Stimulated activated memory B cell treated with anti-CD40 and anti-IgM and Interleukin-4, amounts not matched to agents 10 μg/mL and 1 μg/mL and 100 μg/mL, for 72 hours (primary cell): ENCODE results near the gene NUDT1.
A peak's percentile ranks its signal among the peaks of the same experiment; 100 is the strongest.
"Not testable (repeated sequence)": the region's sequence is repeated elsewhere in the genome, so short reads cannot be mapped to it uniquely, and the experiment has no call there.

ENCODE experiments used
- ATAC-seq: fragments of 150-1000 bp; cut with Tn5 transposase; 2 replicates; pipeline ENCODE4 v1.10.0; 2021
- H3K27ac Mint-ChIP-seq: one replicate; pipeline ENCODE4 v1.8.0; 2022; ENCODE audit warnings: mild to moderate bottlenecking, mixed read lengths
- H3K27me3 Mint-ChIP-seq: one replicate; pipeline ENCODE4 v1.8.0; 2022; ENCODE audit warnings: mixed read lengths
- H3K36me3 Mint-ChIP-seq: one replicate; pipeline ENCODE4 v1.8.0; 2022; ENCODE audit warnings: mixed read lengths
- H3K4me1 Mint-ChIP-seq: one replicate; pipeline ENCODE4 v1.8.0; 2022; ENCODE audit warnings: mixed read lengths
- H3K4me3 Mint-ChIP-seq: one replicate; pipeline ENCODE4 v1.8.0; 2022; ENCODE audit warnings: mild to moderate bottlenecking, moderate library complexity, mixed read lengths
- H3K9me3 Mint-ChIP-seq: one replicate; pipeline ENCODE4 v1.8.0; 2022; ENCODE audit warnings: mixed read lengths

The NUDT1 gene

DNA sequence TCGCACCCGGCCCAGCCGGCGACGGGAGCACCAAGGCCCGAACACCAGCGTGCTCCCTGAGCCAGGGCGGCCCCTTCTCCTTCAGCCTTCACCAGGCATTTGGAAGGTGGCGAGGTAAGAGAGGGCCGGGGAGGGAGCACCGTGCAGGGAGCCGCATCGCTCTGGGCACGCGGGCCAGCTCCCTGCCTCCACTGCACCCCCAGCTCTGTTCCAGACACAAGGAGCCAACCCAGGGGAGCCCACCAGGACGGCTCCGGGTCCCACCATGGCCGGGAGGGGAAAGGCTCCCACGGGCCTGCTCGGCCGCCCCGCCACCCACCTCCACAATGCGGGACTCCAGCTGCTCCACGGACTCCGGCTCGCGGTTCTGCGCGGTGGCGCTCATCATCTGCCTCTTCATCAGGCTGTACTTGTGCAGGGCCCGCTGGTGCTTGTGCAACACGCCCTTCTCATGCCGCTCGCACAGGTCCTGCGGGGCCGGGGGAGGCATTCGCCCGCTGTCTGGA is 15.1 kb downstream of the NUDT1 start:
- no peaks in the 10 kb centered on the region for H3K9me3 Mint-ChIP-seq
- H3K27ac Mint-ChIP-seq, result no peak overlapping the region
- ATAC-seq, result no peak
- H3K4me1 Mint-ChIP-seq, result peaks cover 85% of the 10 kb centered on the region
- H3K36me3 Mint-ChIP-seq, result peaks cover 80% of the 10 kb centered on the region
- H3K27me3 Mint-ChIP-seq, result no peaks in the 10 kb centered on the region
- H3K4me3 Mint-ChIP-seq, result no peak overlapping the region

DNA sequence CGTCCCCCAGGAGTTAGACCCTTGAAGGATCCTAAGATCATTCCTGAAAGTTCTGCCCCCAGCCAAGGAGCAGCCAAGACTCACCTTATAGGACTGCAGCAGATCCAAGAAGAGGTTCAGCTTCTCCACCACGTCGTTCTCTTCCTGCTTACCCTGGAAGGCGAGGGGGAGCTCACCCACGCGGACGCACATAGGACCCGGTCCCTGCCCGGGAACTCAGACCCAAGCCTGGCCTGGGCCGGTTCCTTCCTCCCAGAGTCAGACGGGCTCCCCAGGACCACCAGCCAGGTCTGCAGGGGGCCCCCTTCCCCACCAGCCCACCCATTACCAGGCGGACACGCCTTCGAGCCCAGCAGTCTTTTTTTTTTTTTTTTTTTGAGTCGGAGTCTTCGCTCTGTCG is 15.6 kb downstream of the NUDT1 start:
- Mint-ChIP-seq H3K4me1 (peaks cover 87% of the 10 kb centered on the region), H3K27ac (peak overlapping the region; percentile 96), H3K9me3 (no peaks in the 10 kb centered on the region), H3K4me3 (peak overlapping the region; percentile 29), H3K27me3 (no peaks in the 10 kb centered on the region), H3K36me3 (peaks cover 86% of the 10 kb centered on the region)
- ATAC-seq, result no peak

DNA sequence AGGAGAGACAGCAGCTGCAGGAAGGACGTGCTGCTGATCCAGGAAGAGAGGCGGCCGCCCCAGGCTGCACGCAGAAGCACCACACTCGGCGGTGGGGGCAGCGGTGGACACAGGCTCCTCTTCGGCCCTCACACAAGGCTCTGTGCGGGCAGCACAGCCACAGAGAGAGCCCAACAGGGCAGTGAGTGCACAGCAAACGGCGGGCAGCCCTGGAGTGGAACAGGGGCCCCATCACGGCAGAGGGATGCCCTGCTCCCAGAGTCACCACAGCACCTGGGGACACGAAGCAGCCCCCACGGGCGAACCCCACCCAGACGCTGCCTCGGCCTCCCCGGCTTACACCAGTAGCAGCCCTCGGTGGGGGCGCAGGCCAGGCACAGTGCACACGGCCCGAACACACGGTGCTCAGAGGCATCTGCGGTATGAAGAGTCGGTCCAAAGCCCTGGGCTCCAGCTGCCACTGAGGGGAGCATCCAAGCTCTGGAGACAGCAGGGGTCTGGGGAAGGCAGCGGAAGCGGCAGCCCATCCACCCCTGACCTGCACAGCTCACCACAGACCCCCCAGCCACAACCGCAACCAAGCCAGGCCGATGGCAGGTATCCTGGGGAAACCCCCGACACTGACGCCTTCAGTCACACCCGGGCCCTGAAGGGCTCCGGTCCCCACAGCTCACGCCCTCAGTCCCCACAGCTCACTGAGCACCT is 16.8 kb downstream of the NUDT1 start:
- H3K27me3 Mint-ChIP-seq, result no peaks in the 10 kb centered on the region
- H3K27ac Mint-ChIP-seq, result peak overlapping the region; percentile 96
- H3K4me3 Mint-ChIP-seq, result peak overlapping the region; percentile 72
- no peaks in the 10 kb centered on the region for H3K9me3 Mint-ChIP-seq
- peaks cover 86% of the 10 kb centered on the region for H3K36me3 Mint-ChIP-seq
- peaks cover 83% of the 10 kb centered on the region for H3K4me1 Mint-ChIP-seq
- ATAC-seq, result peak; percentile 82

DNA sequence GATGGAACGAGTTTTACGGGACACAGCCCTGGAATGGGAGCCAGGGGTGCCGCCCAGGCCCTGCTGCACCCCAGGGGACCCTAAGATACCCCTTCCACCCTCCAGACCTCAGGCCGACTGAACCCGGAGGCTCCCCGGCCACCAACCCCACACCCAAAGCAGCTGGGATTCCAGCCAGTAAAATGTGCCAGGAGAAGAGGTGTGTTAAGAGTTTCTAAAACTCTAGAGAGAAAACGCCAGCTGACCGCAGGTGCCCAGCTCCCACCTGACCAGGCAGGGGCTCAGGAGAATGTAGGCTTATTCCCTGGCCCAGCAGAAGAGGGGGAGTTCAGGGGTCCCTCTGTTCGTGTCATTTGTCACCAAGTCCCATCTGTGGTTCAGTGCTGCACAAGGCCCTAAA is 17.5 kb downstream of the NUDT1 start:
- peak overlapping the region; percentile 96 for H3K27ac Mint-ChIP-seq
- H3K4me1 Mint-ChIP-seq, result peaks cover 86% of the 10 kb centered on the region
- H3K27me3 Mint-ChIP-seq, result no peaks in the 10 kb centered on the region
- H3K9me3 Mint-ChIP-seq, result no peaks in the 10 kb centered on the region
- H3K36me3 Mint-ChIP-seq, result peaks cover 86% of the 10 kb centered on the region
- ATAC-seq, result peak; percentile 1
- H3K4me3 Mint-ChIP-seq, result peak overlapping the region; percentile 72

DNA sequence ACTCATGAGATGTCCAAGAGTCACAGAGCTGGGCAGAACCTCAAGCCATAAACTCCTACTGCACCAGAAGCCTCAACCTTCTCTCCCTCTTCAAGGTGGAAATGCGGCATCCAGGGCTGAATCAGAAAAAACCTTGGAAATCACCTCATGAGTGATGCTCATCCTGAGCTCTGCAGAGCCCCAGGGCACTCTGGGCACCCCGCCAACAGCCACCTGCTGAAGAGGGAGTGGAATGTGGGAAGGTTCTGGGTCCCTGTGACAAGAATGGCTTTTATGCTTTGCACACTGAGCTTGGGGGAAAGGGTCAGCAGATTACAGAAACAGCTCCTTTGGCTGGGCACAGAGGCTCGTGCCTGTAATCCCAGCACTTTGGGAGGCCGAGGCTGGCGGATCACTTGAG is 18.8 kb downstream of the NUDT1 start:
- Mint-ChIP-seq H3K36me3 (peaks cover 86% of the 10 kb centered on the region), H3K4me3 (peak overlapping the region; percentile 23), H3K4me1 (peaks cover 72% of the 10 kb centered on the region), H3K9me3 (no peaks in the 10 kb centered on the region), H3K27me3 (no peaks in the 10 kb centered on the region), H3K27ac (peak overlapping the region; percentile 96)
- ATAC-seq, result no peak

DNA sequence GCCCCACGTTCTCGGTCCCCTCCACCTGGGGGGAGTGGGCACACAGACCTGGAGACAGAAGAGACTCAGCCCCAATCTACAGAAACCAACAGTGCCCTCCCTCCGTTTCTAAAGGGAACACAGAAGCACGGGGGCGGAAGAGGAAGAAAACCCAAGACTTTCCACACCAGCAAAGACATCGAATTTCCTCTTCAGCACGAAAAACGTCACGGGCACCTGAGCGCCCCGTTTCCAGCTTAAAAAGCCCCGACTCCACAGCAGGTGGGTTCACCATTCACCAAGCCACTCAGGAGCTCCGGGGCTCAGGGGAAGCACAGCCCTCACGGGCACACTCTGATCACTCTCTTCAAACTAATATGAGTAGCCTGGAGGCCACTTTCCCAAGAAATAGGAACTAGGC is 19.6 kb downstream of the NUDT1 start:
- Mint-ChIP-seq H3K27ac (peak overlapping the region; percentile 96), H3K9me3 (no peaks in the 10 kb centered on the region), H3K4me1 (peaks cover 64% of the 10 kb centered on the region), H3K4me3 (peak overlapping the region; percentile 60), H3K27me3 (no peaks in the 10 kb centered on the region), H3K36me3 (peaks cover 83% of the 10 kb centered on the region)
- peak; percentile 89 for ATAC-seq

DNA sequence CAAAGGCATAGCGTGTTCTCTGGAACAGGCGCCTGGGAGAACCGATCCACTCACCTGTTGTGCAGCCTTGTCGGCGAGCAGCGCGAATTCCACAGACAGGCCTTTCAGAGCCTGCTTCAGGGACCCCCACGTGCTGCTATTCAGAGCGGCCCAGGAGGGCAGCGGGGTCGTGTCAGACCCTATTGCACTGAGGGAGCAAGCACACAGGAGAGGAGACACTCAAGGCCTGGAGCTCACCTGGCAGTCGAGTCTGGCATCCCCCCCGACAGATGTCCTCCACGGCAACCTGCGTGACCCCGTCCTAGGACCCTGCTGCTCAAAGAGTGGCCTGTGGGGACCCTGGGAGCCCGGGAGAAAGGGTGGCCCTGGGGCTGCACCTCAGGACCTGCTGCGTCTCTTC is 21.1 kb downstream of the NUDT1 start:
- H3K4me3 Mint-ChIP-seq, result peak overlapping the region; percentile 21
- H3K27ac Mint-ChIP-seq, result peak overlapping the region; percentile 96
- no peaks in the 10 kb centered on the region for H3K27me3 Mint-ChIP-seq
- H3K4me1 Mint-ChIP-seq, result peaks cover 55% of the 10 kb centered on the region
- peaks cover 75% of the 10 kb centered on the region for H3K36me3 Mint-ChIP-seq
- no peak for ATAC-seq
- H3K9me3 Mint-ChIP-seq, result no peaks in the 10 kb centered on the region

DNA sequence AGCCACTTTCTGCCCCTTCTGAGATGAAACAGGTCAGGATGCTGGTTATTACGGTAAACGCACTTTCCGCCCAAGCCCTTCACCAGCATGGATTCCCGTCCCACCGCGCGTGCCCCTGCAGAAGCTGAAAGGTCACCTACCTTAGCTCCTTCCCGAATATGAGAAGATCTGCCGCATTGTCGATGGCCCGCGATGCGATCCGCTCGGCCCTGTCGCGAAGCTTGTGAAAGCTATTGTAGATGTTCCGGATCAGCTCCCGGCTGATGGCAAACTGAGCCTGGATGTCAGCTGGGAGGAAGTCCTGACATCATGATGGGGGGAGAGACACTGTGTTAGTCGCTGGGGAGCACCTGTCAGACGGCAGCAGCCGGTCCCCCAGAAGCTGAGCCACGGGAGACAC is 22.1 kb downstream of the NUDT1 start:
- Mint-ChIP-seq H3K27ac (peak overlapping the region; percentile 96), H3K9me3 (no peaks in the 10 kb centered on the region), H3K27me3 (no peaks in the 10 kb centered on the region), H3K4me1 (peaks cover 45% of the 10 kb centered on the region), H3K36me3 (peaks cover 65% of the 10 kb centered on the region), H3K4me3 (peak overlapping the region; percentile 6)
- no peak for ATAC-seq

DNA sequence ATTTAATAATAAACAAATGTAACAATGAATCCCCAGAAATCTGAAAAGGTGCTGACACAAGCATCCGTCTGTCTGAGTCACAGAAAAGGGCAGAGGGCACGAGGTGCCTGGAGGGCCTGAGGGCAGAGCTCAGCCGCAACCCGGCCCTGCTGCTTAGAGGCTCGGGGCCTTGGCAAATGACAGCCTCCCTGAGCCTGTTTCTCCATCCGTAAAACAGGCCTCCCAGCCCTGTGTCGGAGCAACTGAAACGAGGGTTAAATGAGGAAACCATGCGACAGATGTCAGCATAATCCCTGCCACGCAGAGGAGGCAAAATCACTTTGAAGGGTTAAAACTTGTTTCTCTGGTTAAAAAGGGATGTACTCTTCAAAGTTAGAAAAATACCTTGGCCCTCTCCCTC is 24.9 kb downstream of the NUDT1 start:
- Mint-ChIP-seq H3K36me3 (peaks cover 60% of the 10 kb centered on the region), H3K9me3 (no peaks in the 10 kb centered on the region), H3K4me1 (peaks cover 19% of the 10 kb centered on the region), H3K27me3 (no peaks in the 10 kb centered on the region), H3K27ac (no peak overlapping the region), H3K4me3 (no peak overlapping the region)
- no peak for ATAC-seq

DNA sequence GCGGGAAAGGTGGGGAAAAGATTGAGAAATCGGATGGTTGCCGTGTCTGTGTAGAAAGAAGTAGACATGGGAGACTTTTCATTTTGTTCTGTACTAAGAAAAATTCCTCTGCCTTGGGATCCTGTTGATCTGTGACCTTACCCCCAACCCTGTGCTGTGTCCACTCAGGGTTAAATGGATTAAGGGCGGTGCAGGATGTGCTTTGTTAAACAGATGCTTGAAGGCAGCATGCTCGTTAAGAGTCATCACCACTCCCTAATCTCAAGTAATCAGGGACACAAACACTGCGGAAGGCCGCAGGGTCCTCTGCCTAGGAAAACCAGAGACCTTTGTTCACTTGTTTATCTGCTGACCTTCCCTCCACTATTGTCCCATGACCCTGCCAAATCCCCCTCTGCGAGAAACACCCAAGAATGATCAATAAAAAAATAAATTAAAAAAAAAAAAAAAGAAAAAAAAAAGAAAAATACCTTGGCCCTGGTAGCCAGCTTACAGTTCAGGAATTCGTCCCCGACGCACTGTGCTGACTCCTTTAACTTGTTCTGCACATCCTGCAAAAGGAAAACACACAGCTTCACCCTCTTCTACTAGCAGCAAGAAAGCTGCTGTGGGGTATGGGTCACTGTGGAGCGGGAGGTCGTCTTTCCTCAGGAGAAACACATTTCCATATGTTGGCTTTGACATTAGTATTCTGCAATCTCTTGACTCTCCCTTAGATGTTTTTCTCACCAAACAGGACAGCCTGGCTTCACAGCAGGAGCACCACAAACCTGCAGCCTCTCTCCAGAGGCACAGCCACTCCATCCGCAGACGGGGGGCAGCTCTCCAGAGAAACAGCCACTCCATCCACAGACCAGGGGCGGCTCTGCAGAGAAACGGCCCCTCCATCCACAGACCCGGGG is 27.3 kb downstream of the NUDT1 start:
- H3K4me3 Mint-ChIP-seq, H3K4me1 Mint-ChIP-seq, ATAC-seq, H3K27me3 Mint-ChIP-seq, H3K9me3 Mint-ChIP-seq, H3K27ac Mint-ChIP-seq: not testable (repeated sequence)
- H3K36me3 Mint-ChIP-seq, result peaks cover 50% of the 10 kb centered on the region

DNA sequence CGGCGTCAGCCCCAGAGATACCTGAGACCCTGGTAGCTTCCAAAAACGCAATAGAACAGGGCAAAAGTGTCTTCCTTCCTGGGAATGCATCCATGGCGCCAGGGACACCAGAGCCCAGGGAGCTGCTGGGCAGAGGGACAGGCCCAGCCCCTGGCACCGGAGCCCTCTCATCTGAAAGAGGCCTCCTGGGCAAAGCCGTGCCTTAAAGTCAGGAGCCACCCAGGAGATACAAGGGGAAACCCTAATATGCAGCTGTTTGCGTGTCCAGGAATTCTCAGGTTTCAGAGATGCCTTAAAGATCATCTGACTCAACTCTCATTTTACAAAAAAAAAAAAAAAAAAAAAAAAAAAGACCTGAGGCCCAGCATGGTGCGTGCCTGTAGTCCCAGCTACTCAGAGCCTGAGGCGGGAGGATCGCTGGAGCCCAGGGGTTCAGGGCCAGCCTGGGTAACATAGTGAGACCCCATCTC is 28.0 kb downstream of the NUDT1 start:
- peaks cover 50% of the 10 kb centered on the region for H3K36me3 Mint-ChIP-seq
- no peak overlapping the region for H3K4me3 Mint-ChIP-seq
- ATAC-seq, result no peak
- H3K27me3 Mint-ChIP-seq, result no peaks in the 10 kb centered on the region
- H3K9me3 Mint-ChIP-seq, result no peaks in the 10 kb centered on the region
- H3K4me1 Mint-ChIP-seq, result no peaks in the 10 kb centered on the region
- H3K27ac Mint-ChIP-seq, result peak overlapping the region; percentile 49

DNA sequence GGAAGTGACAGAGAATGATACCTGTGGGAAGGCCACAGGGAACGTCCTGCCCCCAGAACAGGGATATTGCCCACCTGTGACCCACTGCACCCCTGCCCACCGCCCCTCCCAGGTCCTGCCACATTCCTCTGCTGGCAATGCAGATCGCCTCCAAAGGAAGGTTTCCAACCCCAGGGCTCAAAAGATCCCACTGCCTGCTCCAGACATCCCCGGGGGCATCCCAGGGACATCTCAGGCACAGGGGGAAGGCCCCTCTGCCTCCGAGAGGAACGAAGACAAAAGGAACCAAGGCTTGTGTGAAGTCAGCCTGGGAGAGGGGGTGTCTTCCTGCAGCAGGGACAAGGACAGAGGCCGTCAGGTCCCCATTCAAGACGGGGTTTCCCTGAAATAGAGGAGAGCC is 28.5 kb downstream of the NUDT1 start:
- H3K27ac Mint-ChIP-seq, result peak overlapping the region; percentile 49
- no peak for ATAC-seq
- H3K9me3 Mint-ChIP-seq, result no peaks in the 10 kb centered on the region
- no peak overlapping the region for H3K4me3 Mint-ChIP-seq
- H3K36me3 Mint-ChIP-seq, result peaks cover 50% of the 10 kb centered on the region
- no peaks in the 10 kb centered on the region for H3K4me1 Mint-ChIP-seq
- H3K27me3 Mint-ChIP-seq, result no peaks in the 10 kb centered on the region

DNA sequence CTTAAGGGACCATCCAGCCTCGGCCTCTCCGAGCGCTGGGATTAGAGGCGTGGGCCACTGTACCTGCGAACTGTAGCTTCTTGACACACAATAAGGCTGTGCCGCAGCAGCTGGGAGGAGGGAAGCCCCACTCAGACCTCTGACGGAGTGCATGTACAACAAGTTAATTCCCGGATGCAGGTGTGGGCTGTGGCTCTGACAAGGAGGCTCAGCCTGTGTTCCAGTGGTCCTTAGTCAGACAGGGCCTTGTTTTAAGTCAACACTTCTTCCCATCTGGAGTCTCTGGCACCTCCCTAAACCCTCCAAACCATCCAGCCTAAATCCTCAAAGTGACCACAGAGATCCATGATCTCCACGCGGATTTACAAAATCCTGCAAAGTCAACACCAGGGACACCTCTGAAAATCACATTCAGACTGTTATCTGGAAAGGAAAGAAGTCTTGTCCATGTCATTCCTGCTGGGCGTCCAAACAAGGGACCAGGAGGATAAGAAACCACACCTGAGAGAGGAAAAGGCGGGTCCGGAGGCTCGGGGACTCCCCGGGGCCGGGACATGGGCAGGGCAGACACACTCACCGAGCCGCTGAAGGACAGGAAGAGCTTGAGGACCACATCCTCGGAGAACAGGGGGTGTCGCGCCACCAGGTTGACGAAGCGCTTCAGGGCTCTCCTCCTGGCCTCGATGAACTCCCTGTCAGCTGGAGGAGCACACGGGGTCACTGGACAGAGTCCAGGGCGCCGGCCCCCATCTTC is 29.4 kb downstream of the NUDT1 start:
- no peak overlapping the region for H3K4me3 Mint-ChIP-seq
- no peak for ATAC-seq
- no peak overlapping the region for H3K27ac Mint-ChIP-seq
- H3K4me1 Mint-ChIP-seq, result no peaks in the 10 kb centered on the region
- H3K36me3 Mint-ChIP-seq, result peaks cover 49% of the 10 kb centered on the region
- no peaks in the 10 kb centered on the region for H3K9me3 Mint-ChIP-seq
- H3K27me3 Mint-ChIP-seq, result no peaks in the 10 kb centered on the region

DNA sequence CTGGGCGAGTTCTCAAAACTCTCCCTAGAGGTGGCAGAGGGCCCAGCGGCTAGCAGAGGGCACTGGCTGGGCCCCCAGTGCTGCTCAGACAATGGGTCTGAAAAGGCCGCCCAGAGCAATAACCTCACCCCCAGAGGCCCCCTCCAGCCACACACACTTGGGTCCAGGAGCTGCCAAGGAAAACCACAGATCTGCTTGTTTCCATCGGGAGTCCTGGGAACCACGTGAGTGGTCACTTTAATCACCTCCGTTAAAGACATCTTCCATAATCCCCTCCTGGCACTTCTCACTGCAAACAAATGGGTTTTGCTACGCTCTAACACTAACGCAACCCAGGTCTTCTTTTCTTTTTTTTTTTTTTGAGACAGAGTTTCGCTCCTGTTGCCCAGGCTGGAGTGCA is 30.0 kb downstream of the NUDT1 start:
- H3K36me3 Mint-ChIP-seq, result peaks cover 49% of the 10 kb centered on the region
- H3K27me3 Mint-ChIP-seq, result no peaks in the 10 kb centered on the region
- no peak overlapping the region for H3K27ac Mint-ChIP-seq
- no peak for ATAC-seq
- H3K9me3 Mint-ChIP-seq, result no peaks in the 10 kb centered on the region
- peaks cover 2% of the 10 kb centered on the region for H3K4me1 Mint-ChIP-seq
- no peak overlapping the region for H3K4me3 Mint-ChIP-seq

DNA sequence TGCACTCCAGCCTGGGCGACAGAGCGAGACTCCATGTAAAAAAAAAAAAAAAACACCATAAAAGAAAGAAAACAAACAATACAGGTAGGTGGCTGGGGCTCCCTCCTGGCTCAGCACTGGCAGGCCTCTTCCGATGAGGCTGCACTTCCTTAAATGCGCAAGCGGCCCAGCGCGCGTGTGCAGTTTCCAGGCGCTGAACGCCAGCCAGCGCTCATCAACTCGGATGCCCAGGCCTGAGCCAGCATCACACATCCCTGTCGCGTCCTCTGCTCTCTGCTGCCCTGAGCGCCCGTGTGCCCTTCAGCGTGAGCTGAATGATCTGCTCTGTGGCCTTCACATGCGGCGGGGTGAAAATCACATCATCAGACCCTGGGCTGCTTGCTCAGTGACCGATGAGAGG is 31.8 kb downstream of the NUDT1 start:
- Mint-ChIP-seq H3K36me3 (peaks cover 62% of the 10 kb centered on the region), H3K4me3 (no peak overlapping the region), H3K9me3 (no peaks in the 10 kb centered on the region), H3K4me1 (peaks cover 14% of the 10 kb centered on the region), H3K27ac (no peak overlapping the region), H3K27me3 (no peaks in the 10 kb centered on the region)
- ATAC-seq, result no peak
